ENCODE results near the gene AP1G1.

AP1G1 gene

GRCh38 chr16:71808593-71809459, at the start of gene AP1G1:
Gene AP1G1 (minus strand): TSS chr16:71808834. CDS start chr16:71789479, 19,355 bp downstream.
- peak; percentile 98 to 99 for DNase-seq
- TF ChIP-seq GATA1 (IDR thresholded peaks at IDR 0.05; ENCODE audit: low read depth, low read length) = no peak
- TF ChIP-seq POLR2A (IDR thresholded peaks at IDR 0.05; ENCODE audit: low read length) = peak; percentile 82

DNA sequence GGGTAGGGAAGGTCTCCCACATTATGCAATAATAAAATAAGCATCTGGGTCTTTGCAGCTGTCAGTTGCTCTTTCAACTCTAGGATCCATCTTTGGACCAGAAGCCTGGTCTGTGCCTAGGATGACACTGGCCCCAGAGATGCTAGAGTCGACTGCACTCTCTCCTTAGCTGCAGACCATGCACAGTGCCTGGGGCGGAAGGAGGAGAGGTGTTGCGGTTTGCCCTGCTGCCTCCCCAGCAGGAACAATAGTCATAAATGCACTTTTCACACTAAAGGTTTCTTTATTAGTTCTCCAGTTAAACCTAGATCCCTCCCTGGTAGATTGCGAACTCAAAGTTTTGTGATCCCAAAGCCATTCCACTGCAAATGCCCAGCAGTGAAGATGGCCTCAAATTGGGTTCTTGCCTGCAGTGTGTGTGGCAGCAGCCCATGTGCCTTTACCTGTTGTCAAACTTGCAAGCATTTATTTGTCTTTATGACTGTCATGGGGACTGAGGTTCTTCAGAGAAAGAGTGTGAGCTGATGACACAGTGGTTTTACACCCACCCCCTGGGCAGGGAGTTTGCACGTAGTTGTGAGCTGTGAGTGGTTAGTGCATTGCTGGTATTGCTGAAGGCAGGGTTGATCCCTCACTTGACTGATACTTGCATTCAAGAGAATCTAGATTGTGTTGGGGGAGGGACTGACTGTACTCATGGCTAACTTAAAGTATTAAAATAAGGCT, 47.5 kb upstream of the AP1G1 start:
- no peak for DNase-seq
- TF ChIP-seq POLR2A (IDR thresholded peaks at IDR 0.05; ENCODE audit: low read length) (no peak), GATA1 (IDR thresholded peaks at IDR 0.05; ENCODE audit: low read depth, low read length) (no peak)

DNA sequence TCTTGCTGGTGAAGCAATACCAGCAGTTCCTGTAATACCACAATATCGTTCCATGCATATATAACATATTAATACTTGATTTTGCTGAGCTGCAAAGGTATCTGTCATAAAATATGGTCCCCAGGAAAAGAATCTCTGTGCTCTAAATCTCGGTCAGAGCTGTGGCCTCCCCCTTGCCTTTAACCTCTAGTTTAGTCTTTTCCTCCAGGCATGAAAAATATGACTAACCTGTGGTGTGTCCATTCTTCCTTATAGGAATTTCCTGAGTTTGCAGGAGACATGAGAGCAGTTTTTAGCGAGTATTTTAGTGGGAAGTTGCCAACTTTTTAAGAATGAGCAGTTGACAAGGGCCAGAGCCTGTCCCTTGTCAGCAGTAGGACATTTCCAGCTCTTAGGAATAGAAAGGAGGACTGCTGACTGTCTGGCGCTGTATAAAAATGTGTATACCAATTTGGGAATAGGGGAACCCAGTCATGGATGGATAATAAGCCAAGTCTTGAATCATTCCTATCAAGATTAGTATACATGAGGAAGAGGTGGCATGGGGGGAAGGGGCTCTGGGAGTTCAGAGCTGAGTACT, 45.8 kb upstream of the AP1G1 start:
- no peak for TF ChIP-seq POLR2A (IDR thresholded peaks at IDR 0.05; ENCODE audit: low read length)
- TF ChIP-seq GATA1 (IDR thresholded peaks at IDR 0.05; ENCODE audit: low read depth, low read length) = no peak
- DNase-seq = no peak

- DNase-seq = no peak
Observed at GRCh38 chr16:71853413-71853812, 44.8 kb upstream of the AP1G1 start.

GRCh38 chr16:71852561-71852960, 43.9 kb upstream of the AP1G1 start:
- no peak for DNase-seq
- TF ChIP-seq GATA1 (IDR thresholded peaks at IDR 0.05; ENCODE audit: low read depth, low read length) (no peak), POLR2A (IDR thresholded peaks at IDR 0.05; ENCODE audit: low read length) (no peak)

More at GRCh38 chr16:71853413-71853812, 44.8 kb upstream of the AP1G1 start:
- TF ChIP-seq POLR2A (IDR thresholded peaks at IDR 0.05; ENCODE audit: low read length) (no peak), GATA1 (IDR thresholded peaks at IDR 0.05; ENCODE audit: low read depth, low read length) (no peak)

DNA sequence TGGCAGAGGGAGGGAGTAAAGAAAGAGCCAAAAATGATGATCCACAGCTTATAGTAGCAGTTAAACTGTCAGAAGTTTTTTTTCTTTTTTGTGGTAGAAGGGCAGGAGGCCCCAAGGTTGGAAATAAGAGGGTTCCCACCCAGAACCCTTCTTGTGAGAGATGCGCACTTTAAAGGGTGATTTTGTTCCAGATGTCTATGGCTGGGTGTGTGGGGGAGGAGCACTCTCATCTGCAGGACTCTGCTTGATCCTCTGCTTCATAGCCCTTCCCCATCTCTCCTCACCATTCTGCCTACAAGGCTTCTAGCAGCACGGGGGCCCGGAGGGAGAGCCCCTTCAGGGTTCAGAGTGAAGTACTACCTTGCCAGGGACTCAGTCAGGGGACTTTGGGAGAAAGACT, 43.5 kb upstream of the AP1G1 start:
- DNase-seq = no peak
- no peak for TF ChIP-seq POLR2A (IDR thresholded peaks at IDR 0.05; ENCODE audit: low read length)
- TF ChIP-seq GATA1 (IDR thresholded peaks at IDR 0.05; ENCODE audit: low read depth, low read length) = no peak

DNA sequence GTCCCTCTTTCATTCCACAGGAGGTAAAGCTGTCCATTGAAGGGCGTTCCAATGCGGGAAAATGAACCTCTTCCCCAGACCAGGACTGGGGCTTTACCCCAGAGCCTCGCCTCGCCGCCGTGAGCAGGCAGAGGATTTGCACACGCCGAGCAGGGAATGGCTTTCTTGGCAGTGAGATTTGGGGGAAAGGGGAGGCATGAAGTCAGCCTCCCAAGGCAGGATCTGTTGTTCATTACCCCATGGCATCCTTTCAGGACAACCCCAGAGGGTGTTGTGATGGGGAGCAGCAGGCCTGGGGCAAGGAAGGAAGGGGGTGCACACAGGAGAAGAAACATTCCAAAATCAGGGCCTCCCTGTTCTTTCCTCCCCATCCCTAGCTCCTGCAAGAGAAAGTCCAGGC, 43.1 kb upstream of the AP1G1 start:
- no peak for DNase-seq

GRCh38 chr16:71848622-71849021, 40.0 kb upstream of the AP1G1 start:
- DNase-seq = no peak
- TF ChIP-seq POLR2A (IDR thresholded peaks at IDR 0.05; ENCODE audit: low read length) (no peak), GATA1 (IDR thresholded peaks at IDR 0.05; ENCODE audit: low read depth, low read length) (no peak)

More for the DNA sequence above, 43.1 kb upstream of the AP1G1 start:
- no peak for TF ChIP-seq POLR2A (IDR thresholded peaks at IDR 0.05; ENCODE audit: low read length)
- TF ChIP-seq GATA1 (IDR thresholded peaks at IDR 0.05; ENCODE audit: low read depth, low read length) = no peak

- no peak for TF ChIP-seq GATA1 (IDR thresholded peaks at IDR 0.05; ENCODE audit: low read depth, low read length)
- TF ChIP-seq POLR2A (IDR thresholded peaks at IDR 0.05; ENCODE audit: low read length) = no peak
- DNase-seq = peak in 1 of 2 experiments; percentile 32
Observed at GRCh38 chr16:71847096-71847495, 38.5 kb upstream of the AP1G1 start.

GRCh38 chr16:71846431-71846830, 37.8 kb upstream of the AP1G1 start:
- no peak for TF ChIP-seq POLR2A (IDR thresholded peaks at IDR 0.05; ENCODE audit: low read length)
- no peak for TF ChIP-seq GATA1 (IDR thresholded peaks at IDR 0.05; ENCODE audit: low read depth, low read length)
- peak; percentile 54 to 66 for DNase-seq

- TF ChIP-seq GATA1 (IDR thresholded peaks at IDR 0.05; ENCODE audit: low read depth, low read length) (no peak), POLR2A (IDR thresholded peaks at IDR 0.05; ENCODE audit: low read length) (peak; percentile 77)
- peak; percentile 96 to 98 for DNase-seq
Observed at GRCh38 chr16:71845639-71846430, 37.2 kb upstream of the AP1G1 start, which contains the start of gene ATXN1L. Gene ATXN1L (plus strand): TSS chr16:71845976. CDS start chr16:71849741, 3,765 bp downstream.

GRCh38 chr16:71843572-71843971, 34.9 kb upstream of the AP1G1 start:
- TF ChIP-seq POLR2A (IDR thresholded peaks at IDR 0.05; ENCODE audit: low read length) (no peak), GATA1 (IDR thresholded peaks at IDR 0.05; ENCODE audit: low read depth, low read length) (no peak)
- no peak for DNase-seq

DNA sequence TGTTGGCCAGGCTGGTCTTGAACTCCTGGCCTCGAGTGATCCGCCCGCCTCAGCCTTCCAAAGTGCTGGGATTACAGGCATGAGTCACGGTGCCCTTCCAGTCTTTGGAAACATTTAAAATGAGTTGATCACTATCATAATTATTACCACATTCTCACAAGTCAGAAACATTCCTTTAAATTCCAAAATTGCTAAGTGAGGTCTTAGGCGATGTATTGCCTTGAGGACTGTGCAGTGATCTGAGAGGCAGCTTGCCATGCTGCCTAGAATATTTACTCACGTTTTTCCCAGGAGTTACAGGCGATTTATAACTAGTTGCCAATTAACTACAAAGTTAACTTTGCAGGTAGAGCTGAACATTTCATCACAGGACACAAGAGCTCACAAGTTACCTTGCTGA, 31.4 kb upstream of the AP1G1 start:
- TF ChIP-seq GATA1 (IDR thresholded peaks at IDR 0.05; ENCODE audit: low read depth, low read length) = no peak
- no peak for TF ChIP-seq POLR2A (IDR thresholded peaks at IDR 0.05; ENCODE audit: low read length)
- no peak for DNase-seq

Measured in erythroblast (primary cell).